Prostate gland (tissue), 2 donors: ENCODE measurements around the gene MSH6.

Experiments
- CTCF ChIP-seq, 4 experiments: fragments of 200-600 bp in 2 of 4; fragments of 450-650 bp in 2 of 4; sonication (generic) in 2 of 4; IDR thresholded peaks; 1 replicate in 3 of 4; 2 replicates in 1 of 4; pipeline ENCODE4 v1.5.1; 2016 to 2019; ENCODE audit warnings: antibody characterized with exemption in 4 of 4, mild to moderate bottlenecking in 2 of 4, moderate library complexity in 2 of 4
- POLR2A ChIP-seq: fragments of 450-650 bp; IDR thresholded peaks from one replicate; pipeline ENCODE4 v1.6.1; 2016; ENCODE audit warnings: antibody characterized with exemption, mild to moderate bottlenecking
- POLR2AphosphoS5 ChIP-seq: sonication (generic); formaldehyde crosslinking; IDR thresholded peaks from one replicate; pipeline ENCODE4 v1.6.1; 2017; ENCODE audit warnings: antibody characterized with exemption

GRCh38 chr2:47801118-47801517 is 18.2 kb downstream of the MSH6 start:
- TF ChIP-seq CTCF (IDR thresholded peaks at IDR 0.05) (no peak), POLR2A (no peak), POLR2AphosphoS5 (no peak)
